Fibroblast of skin of left biceps (primary cell): ENCODE measurements around the gene PCDHGA10.
"Not testable (repeated sequence)": the region's sequence is repeated elsewhere in the genome, so short reads cannot be mapped to it uniquely, and the experiment has no call there.

Experiments
- DNase-seq, 2 experiments: peaks; one replicate each; pipeline ENCODE4 v3.0.0-alpha.2; 2013; ENCODE audit warnings: low read depth in 2 of 2

Gene PCDHGA10

GRCh38 chr5:141412854-141413539, at the start of gene PCDHGA10:
PCDHGA10 (plus strand) TSS chr5:141412987; CDS start chr5:141413176, 189 bp downstream.
- no peak for DNase-seq

GRCh38 chr5:141363952-141364660, 48.7 kb upstream of the PCDHGA10 start, which contains the start of gene PCDHGA5:
PCDHGA5 (plus strand) TSS chr5:141364162; CDS start chr5:141364331, 169 bp downstream.
- no peak for DNase-seq

DNA sequence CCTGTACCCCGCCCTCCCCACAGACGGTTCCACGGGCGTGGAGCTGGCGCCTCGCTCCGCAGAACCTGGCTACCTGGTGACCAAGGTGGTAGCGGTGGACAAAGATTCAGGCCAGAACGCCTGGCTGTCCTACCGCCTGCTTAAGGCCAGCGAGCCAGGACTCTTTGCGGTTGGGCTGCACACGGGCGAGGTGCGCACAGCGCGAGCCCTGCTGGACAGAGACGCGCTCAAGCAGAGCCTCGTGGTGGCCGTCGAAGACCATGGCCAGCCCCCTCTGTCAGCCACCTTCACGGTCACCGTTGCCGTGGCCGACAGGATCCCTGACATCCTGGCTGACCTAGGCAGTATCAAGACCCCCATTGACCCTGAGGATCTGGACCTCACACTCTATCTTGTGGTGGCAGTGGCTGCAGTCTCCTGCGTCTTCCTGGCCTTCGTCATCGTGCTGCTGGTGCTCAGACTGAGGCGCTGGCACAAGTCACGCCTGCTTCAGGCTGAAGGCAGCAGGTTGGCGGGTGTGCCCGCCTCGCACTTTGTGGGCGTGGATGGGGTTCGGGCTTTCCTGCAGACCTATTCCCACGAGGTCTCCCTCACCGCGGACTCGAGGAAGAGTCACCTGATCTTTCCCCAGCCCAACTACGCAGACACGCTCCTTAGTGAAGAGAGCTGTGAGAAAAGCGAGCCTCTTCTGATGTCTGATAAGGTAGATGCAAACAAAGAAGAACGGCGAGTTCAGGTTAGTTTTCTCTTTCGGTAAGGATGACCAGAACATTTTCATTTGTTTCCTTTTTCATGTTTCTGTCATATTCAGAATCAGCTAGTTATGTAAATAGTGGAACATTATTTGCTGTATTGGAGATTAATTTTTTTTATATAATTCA, 46.5 kb upstream of the PCDHGA10 start:
- no peak for DNase-seq

DNA sequence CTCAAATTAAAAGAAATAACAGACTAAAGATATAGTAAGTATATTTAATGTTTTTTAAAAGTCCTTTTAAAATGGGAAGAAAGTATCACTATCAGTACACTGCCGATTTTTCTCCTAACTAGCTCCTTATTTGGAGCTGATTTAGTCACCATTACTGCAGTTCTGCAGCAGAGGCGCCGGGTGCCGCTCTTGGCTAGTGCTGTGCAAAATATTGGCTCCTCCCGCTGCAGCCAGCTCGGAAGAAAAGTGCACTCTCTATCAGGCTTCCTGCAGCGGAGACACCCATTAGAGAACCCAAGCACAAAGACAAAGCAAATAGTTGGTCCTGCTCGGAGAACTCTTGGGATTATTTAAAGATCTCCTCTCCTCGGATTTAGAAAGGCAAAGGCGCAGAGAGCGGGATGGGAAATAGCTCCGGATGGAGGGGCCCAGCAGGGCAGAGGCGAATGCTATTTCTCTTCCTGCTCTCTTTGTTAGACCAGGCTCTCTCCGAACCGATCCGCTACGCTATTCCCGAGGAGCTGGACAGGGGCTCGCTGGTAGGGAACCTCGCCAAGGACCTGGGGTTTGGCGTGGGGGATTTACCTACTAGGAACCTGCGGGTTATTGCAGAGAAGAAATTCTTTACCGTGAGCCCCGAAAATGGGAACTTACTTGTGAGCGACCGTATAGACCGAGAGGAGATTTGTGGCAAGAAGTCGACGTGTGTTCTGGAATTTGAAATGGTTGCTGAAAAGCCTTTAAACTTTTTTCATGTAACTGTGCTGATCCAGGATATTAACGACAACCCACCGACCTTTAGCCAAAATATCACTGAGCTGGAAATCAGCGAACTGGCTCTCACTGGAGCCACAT, 42.6 kb upstream of the PCDHGA10 start, which contains the start of gene PCDHGB3:
PCDHGB3 (plus strand) TSS at position 249 of the 855 bp plus-strand sequence; CDS start at position 402, 153 bp downstream.
- no peak for DNase-seq

DNA sequence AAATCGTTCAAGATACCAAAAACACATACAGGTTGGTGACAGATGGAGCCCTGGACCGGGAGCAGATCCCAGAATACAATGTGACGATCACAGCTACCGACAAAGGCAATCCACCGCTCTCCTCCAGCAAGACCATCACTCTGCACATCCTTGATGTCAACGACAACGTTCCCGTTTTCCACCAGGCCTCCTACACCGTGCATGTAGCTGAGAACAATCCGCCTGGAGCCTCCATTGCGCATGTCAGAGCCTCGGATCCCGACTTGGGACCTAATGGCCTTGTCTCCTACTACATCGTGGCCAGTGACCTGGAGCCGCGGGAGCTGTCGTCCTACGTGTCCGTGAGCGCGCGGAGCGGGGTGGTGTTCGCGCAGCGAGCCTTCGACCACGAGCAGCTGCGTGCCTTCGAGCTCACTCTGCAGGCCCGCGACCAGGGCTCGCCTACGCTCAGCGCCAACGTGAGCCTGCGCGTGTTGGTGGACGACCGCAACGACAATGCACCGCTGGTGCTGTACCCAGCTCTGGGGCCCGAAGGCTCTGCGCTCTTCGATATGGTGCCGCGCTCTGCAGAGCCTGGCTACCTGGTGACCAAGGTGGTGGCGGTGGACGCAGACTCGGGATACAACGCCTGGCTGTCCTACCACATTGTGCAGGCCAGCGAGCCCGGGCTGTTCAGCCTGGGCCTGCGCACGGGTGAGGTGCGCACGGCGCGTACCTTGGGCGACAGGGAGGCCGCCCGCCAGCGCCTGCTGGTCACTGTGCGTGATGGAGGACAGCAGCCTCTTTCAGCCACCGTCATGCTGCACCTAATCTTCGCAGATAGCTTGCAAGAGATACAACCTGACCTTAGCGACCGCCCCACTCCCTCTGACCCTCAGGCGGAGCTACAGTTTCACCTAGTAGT, 41.0 kb upstream of the PCDHGA10 start:
- DNase-seq = no peak

DNA sequence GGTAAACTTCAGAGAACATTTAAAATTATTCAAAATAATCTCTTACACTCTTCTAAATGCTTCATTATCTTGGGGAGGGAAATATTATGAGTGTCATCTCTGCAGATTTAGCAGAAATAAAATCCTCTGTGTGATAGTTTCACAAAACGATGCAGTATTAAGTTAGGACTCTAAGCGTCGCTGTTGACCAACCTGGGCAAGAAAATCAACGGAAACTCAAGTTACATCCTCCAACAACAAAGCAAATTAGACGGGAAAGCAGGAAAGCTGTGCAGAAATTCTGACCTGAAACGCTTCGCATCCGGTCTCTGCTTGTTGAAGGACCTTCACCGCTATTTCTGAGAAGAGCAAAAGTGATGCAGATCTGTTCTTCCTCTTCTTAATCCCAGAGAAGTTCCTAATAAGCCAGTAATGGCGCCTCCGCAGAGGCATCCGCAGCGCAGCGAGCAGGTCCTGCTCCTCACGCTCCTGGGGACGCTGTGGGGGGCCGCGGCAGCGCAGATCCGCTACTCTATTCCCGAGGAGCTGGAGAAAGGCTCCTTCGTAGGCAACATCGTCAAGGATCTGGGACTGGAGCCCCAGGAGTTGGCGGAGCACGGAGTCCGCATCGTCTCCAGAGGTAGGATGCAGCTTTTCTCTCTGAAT, 39.0 kb upstream of the PCDHGA10 start, which contains the start of gene PCDHGA6:
PCDHGA6 (plus strand) TSS at position 219 of the 645 bp plus-strand sequence; CDS start at position 412, 193 bp downstream.
- no peak for DNase-seq

- DNase-seq = no peak
Observed at GRCh38 chr5:141374627-141375026, 38.2 kb upstream of the PCDHGA10 start.

DNA sequence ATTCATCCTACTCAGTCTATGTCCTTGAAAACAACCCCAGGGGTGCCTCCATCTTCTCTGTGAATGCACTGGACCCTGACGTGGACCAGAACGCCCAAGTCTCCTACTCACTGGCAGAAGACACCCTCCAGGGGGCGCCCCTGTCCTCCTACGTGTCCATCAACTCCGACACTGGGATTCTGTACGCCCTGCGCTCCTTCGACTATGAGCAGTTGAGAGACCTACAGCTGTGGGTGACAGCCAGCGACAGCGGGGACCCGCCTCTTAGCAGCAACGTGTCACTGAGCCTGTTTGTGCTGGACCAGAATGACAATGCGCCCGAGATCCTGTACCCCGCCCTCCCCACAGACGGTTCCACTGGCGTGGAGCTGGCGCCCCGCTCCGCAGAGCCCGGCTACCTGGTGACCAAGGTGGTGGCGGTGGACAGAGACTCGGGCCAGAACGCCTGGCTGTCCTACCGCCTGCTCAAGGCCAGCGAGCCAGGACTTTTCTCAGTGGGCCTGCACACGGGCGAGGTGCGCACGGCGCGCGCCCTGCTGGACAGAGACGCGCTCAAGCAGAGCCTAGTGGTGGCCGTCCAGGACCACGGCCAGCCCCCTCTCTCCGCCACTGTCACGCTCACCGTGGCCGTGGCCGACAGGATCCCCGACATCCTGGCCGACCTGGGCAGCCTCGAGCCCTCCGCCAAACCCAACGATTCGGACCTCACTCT, 37.2 kb upstream of the PCDHGA10 start:
- DNase-seq = not testable (repeated sequence)

DNA sequence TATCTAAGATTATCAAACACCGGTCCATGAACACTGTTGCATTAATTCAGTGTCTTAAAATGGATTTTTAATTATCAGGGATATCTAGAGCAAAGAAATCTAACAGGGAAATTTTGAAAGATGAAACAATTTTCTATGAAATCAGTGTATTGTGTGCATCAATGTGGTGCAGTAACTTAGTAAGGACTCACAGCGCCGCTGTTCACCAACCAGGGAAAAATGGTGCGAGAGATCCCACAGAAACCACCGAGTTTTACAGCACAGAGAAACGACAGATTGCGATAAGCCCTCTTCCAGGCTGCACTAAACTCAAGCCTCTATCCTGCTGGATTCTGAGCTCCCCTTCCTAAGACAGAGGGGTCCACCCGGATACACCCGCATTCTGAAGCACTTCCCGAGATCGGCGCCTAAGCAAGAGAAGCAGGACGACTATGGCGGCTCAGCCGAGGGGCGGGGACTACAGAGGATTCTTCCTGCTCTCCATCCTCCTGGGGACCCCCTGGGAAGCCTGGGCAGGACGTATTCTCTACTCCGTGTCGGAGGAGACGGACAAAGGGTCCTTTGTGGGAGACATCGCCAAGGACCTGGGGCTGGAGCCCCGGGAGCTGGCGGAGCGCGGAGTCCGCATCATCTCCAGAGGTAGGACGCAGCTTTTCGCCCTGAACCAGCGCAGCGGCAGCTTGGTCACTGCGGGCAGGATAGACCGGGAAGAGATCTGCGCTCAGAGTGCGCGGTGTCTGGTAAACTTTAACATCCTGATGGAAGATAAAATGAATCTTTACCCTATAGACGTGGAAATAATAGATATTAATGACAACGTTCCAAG, 30.1 kb upstream of the PCDHGA10 start, which contains the start of gene PCDHGA7:
PCDHGA7 (plus strand) TSS at position 274 of the 826 bp plus-strand sequence; CDS start at position 432, 158 bp downstream.
- DNase-seq = no peak

GRCh38 chr5:141383345-141383744, 29.4 kb upstream of the PCDHGA10 start:
- no peak for DNase-seq

- no peak for DNase-seq
Observed at GRCh38 chr5:141384471-141385267, 28.1 kb upstream of the PCDHGA10 start.

DNA sequence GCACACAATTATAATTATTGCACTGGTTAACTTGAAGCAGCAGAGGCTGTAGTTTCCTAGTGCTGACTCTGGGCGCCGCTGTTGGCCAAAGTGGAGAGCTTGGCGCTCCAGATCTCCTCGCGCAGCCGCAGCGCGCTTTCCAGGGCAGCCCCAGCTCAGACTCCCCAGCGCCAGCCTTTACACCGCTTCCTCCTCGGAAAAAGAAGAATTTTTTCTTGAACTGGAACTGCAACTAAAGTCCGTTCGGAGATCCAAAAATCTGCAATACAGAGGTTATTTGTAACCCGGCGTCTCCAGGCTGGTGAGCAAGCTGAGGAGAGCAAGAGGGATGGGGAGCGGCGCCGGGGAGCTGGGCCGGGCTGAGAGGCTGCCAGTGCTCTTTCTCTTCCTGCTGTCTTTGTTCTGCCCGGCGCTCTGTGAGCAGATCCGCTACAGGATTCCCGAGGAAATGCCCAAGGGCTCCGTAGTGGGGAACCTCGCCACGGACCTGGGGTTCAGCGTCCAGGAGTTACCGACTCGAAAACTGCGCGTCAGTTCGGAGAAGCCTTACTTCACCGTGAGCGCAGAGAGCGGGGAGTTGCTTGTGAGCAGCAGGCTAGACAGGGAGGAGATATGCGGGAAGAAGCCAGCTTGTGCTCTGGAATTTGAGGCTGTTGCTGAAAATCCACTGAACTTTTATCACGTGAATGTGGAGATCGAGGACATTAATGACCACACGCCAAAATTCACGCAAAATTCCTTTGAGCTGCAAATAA, 25.1 kb upstream of the PCDHGA10 start, which contains the start of gene PCDHGB4:
PCDHGB4 (plus strand) TSS at position 142 of the 755 bp plus-strand sequence; CDS start at position 329, 187 bp downstream.
- DNase-seq = not testable (repeated sequence)

DNA sequence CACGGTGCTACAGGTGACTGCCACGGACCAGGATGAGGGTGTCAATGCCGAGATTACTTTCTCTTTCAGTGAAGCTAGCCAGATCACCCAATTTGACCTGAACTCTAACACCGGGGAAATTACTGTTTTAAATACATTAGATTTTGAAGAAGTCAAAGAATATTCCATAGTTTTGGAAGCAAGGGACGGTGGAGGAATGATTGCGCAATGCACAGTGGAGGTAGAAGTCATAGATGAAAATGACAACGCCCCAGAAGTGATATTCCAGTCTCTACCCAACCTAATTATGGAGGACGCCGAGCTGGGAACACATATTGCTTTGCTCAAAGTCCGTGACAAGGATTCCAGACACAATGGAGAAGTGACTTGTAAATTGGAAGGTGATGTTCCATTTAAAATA, 24.1 kb upstream of the PCDHGA10 start:
- DNase-seq = no peak

- DNase-seq = no peak
Observed at GRCh38 chr5:141389153-141390042, 23.4 kb upstream of the PCDHGA10 start.
